GM12872 (cell line): ENCODE measurements around the gene TMEM192.

Experiments
- TF ChIP-seq, protein P1 (sequence below): IDR thresholded peaks from 3 replicates; pipeline ENCODE4 v1.5.1; 2011; ENCODE audit warnings: low read depth, mild to moderate bottlenecking, low read length, moderate library complexity; ENCODE audit not compliant: insufficient read depth

TMEM192 gene

DNA sequence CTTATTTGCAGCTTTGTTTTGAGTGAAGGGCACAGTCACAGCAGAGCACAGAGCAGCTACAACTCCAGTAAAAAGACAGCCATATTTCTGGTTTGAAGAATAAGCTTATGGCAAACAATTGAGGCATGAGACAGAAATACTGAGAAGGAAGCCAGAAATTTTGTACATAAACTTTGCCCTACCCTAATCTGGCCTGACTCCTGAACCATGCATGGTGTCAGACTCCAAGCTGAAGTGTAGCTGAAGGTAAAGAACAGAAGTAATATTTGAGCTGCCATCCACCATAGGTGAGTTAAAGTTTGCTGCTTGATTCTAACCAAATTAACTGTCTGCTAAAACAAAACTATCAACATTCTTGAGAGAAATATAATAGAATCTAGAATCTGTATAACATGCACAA lies 24.5 kb upstream of the TMEM192 start:
- TF ChIP-seq, protein P1, sequence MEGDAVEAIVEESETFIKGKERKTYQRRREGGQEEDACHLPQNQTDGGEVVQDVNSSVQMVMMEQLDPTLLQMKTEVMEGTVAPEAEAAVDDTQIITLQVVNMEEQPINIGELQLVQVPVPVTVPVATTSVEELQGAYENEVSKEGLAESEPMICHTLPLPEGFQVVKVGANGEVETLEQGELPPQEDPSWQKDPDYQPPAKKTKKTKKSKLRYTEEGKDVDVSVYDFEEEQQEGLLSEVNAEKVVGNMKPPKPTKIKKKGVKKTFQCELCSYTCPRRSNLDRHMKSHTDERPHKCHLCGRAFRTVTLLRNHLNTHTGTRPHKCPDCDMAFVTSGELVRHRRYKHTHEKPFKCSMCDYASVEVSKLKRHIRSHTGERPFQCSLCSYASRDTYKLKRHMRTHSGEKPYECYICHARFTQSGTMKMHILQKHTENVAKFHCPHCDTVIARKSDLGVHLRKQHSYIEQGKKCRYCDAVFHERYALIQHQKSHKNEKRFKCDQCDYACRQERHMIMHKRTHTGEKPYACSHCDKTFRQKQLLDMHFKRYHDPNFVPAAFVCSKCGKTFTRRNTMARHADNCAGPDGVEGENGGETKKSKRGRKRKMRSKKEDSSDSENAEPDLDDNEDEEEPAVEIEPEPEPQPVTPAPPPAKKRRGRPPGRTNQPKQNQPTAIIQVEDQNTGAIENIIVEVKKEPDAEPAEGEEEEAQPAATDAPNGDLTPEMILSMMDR = no peak

DNA sequence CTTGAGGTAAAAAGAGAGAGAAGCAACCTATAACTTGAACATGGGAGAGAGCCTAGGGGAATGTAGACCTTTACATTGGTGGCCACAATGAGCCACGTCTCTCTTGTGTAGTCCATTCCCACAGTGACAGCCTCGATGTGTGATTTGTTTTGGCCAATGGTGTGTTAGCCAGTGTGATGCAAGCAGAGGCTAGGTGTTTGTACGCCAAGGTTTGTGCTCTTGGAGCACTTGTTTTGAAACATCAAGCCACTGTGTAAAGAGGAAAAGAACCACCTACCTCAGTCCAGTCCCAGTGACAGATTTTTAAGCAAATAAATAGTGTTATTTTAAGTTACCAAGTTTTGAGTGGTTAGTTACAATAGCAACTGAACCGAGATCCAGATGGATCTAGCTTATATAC lies 23.9 kb upstream of the TMEM192 start:
- TF ChIP-seq, protein P1 = no peak

DNA sequence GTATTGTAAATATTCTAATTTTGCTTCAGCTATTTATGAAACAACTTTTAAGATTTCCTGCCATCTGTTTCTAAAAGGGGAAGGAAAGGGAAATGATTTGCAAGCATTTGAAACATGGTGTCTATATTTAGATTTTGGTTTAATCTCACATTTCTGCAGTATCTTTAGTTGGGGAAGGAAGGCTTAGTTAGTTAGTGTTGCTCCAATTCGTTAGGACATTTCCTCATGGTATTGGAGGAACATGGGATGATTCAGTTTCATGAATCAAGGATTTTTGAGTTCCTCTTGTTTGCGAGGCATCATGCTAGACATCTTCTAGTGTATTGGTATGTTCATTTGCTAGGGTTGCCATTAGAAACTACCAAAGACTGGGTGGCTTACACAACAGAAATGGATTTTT lies 20.5 kb upstream of the TMEM192 start:
- TF ChIP-seq, protein P1 = no peak

DNA sequence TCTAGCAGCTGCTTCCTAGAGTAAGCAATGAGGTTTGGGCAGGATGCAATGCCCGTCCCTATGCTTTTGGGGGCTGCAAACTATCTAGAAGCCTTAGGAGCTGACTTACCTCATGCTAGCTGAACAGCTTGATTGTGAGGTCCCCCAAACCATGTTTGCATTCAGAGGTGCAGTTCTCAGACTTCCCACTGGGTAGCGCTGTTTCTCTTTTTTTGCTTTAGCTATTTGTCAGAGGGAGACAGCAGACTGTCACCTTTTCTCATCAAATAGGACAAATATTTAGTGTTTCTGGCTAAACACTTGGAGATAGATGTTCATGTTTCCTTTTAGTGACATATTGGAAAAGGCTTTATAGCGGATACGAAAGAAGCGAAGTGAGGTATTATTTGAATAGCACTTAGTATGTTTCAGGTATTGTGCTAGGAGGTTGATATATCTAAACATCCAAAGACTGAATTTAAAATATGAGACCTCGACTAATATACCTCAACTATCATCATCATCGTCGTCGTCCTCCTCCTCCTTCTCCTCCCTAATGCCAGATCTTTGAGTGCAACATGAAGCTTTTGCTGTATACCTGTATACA lies 18.7 kb upstream of the TMEM192 start:
- TF ChIP-seq, protein P1 = peak; percentile 93

GRCh38 chr4:165129924-165130323 lies 17.3 kb upstream of the TMEM192 start:
- TF ChIP-seq, protein P1 = no peak

- TF ChIP-seq, protein P1 = no peak
Measured at GRCh38 chr4:165124488-165124887, 11.8 kb upstream of the TMEM192 start.

- TF ChIP-seq, protein P1 = no peak
Measured at GRCh38 chr4:165118256-165118909, 5.7 kb upstream of the TMEM192 start.
